Panc1 (cell line): Measurements from ENCODE around the gene SYT9. TPM values are rescaled to one million over a fixed set of nuclear protein-coding genes. Genes with fewer than 3 reads are reported as not detected.

Experiments
- ATAC-seq: fragments of 200-7000 bp; cut with Tn5 transposase; 2 replicates; pipeline ENCODE4 v1.9.1; 2020; ENCODE audit warnings: mild to moderate bottlenecking, moderate library complexity
- BruUV-seq: library from RNA; stranded (reverse); fragments of 400-500 nt; replicated peaks from 2 replicates; lab custom pipeline; 2021; lab: Mats Ljungman, UMichigan
- CTCF ChIA-PET: fragments of 300-600 bp; sonication (Branson Sonifier 250); formaldehyde crosslinking; loops from one replicate; lab custom pipeline; 2022; ENCODE audit warnings: antibody characterized with exemption; lab: Charles Lee
- POLR2A ChIA-PET: fragments of 300-600 bp; sonication (Branson Sonifier 250); formaldehyde crosslinking; loops from one replicate; lab custom pipeline; 2022; ENCODE audit warnings: antibody characterized with exemption; lab: Charles Lee
- DNase-seq: peaks from one replicate; pipeline ENCODE4 v3.0.0-alpha.2; 2010; ENCODE audit warnings: low read depth, low spot score
- H3K27ac ChIP-seq: 2 replicates; pipeline ENCODE4 v1.5.1; 2011; ENCODE audit warnings: mild to moderate bottlenecking, low read length, inconsistent platforms
- H3K27me3 ChIP-seq: fragments of 200-500 bp; sonication (Bioruptor generic); 2 replicates; pipeline ENCODE4 v1.6.0; 2014; ENCODE audit warnings: low read length, inconsistent platforms; ENCODE audit not compliant: control insufficient read depth, insufficient read depth
- H3K36me3 ChIP-seq: fragments of 200-500 bp; sonication (Bioruptor generic); 2 replicates; pipeline ENCODE4 v1.5.1; 2014; ENCODE audit warnings: inconsistent platforms, mild to moderate bottlenecking, low read length, moderate library complexity; ENCODE audit not compliant: control insufficient read depth, insufficient read depth
- H3K4me1 ChIP-seq: 2 replicates; pipeline ENCODE4 v1.5.1; 2011; ENCODE audit warnings: inconsistent platforms, mild to moderate bottlenecking, low read length, moderate library complexity; ENCODE audit not compliant: control insufficient read depth, insufficient read depth
- H3K4me3 ChIP-seq, 2 experiments: 2 replicates each; pipeline ENCODE4 v1.5.1; 2011 to 2012; ENCODE audit warnings: low read depth in 2 of 2, low read length in 2 of 2, mild to moderate bottlenecking in 2 of 2, inconsistent platforms in 1 of 2, moderate library complexity in 1 of 2
- H3K9me3 ChIP-seq: fragments of 200-500 bp; sonication (Bioruptor generic); 2 replicates; pipeline ENCODE4 v1.5.1; 2014; ENCODE audit warnings: low read depth, mild to moderate bottlenecking, inconsistent platforms, low read length, moderate library complexity; ENCODE audit not compliant: control insufficient read depth, insufficient read depth
- POLR2AphosphoS5 ChIP-seq: IDR thresholded peaks from 2 replicates; pipeline ENCODE4 v1.6.1; 2012; ENCODE audit warnings: mild to moderate bottlenecking, low read depth, low read length, moderate library complexity
- SIN3A ChIP-seq: IDR thresholded peaks from 2 replicates; pipeline ENCODE4 v1.6.1; 2012; ENCODE audit warnings: low read depth, mild to moderate bottlenecking, low read length, moderate library complexity, borderline replicate concordance; ENCODE audit not compliant: insufficient read depth
- TCF7L2 ChIP-seq: IDR thresholded peaks from 2 replicates; pipeline ENCODE4 v1.6.1; 2011; ENCODE audit warnings: mild to moderate bottlenecking, low read depth, low read length, inconsistent platforms
- in situ Hi-C: cut with HindIII; loops from 2 replicates; pipeline ENCODE4 v1.10.0; 2016; ENCODE audit warnings: low sequenced_read_pairs, low pct_unique_long_range_greater_than_20kb
- intact Hi-C: fragments of 100-400 bp; cut with micrococcal nuclease; formaldehyde crosslinking; loops from one replicate; pipeline ENCODE4 v1.10.0; 2022; ENCODE audit not compliant: unreplicated experiment
- total RNA-seq: library from RNA; stranded (reverse); gene quantifications from one replicate; pipeline ENCODE4 v1.2.1, GENCODE V29; 2021; ENCODE audit not compliant: unreplicated experiment
- TF ChIP-seq, protein P1 (sequence below): fragments of 450-650 bp; IDR thresholded peaks from 2 replicates; pipeline ENCODE4 v1.5.1; 2017; ENCODE audit warnings: mild to moderate bottlenecking
- TF ChIP-seq, protein P2 (sequence below), 2 experiments: IDR thresholded peaks; 2 replicates each; pipeline ENCODE4 v1.6.1; 2011 to 2012; ENCODE audit warnings: low read depth in 2 of 2, control low read depth in 1 of 2, low read length in 1 of 2, mild to moderate bottlenecking in 1 of 2, moderate library complexity in 1 of 2; ENCODE audit not compliant: insufficient read depth in 1 of 2

The SYT9 gene
- total RNA-seq, 1 experiment from 2014 or later = 3.7 TPM

DNA sequence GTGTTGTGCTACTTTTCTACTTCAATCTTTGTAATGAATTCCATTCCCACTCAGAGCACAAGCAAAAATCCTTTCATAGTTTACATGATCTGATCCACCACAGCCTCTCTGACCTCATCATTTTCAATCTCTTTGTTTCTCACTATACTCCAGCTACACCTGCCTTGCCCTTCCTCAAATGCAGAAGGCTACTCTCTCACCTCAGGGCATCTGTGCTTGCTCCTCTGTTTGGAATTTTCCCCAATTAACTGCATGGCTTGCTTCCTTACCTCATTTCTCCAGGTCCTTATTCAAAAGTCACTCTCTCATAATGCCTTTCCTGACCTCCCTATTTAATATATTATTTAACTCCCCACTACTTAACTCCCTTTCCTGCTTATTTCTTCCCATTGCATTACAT is 133.0 kb downstream of the SYT9 start:
- TF ChIP-seq POLR2AphosphoS5 = no peak
- TF ChIP-seq SIN3A = no peak
- TF ChIP-seq, protein P1, sequence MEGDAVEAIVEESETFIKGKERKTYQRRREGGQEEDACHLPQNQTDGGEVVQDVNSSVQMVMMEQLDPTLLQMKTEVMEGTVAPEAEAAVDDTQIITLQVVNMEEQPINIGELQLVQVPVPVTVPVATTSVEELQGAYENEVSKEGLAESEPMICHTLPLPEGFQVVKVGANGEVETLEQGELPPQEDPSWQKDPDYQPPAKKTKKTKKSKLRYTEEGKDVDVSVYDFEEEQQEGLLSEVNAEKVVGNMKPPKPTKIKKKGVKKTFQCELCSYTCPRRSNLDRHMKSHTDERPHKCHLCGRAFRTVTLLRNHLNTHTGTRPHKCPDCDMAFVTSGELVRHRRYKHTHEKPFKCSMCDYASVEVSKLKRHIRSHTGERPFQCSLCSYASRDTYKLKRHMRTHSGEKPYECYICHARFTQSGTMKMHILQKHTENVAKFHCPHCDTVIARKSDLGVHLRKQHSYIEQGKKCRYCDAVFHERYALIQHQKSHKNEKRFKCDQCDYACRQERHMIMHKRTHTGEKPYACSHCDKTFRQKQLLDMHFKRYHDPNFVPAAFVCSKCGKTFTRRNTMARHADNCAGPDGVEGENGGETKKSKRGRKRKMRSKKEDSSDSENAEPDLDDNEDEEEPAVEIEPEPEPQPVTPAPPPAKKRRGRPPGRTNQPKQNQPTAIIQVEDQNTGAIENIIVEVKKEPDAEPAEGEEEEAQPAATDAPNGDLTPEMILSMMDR = no peak
- TF ChIP-seq, protein P2, sequence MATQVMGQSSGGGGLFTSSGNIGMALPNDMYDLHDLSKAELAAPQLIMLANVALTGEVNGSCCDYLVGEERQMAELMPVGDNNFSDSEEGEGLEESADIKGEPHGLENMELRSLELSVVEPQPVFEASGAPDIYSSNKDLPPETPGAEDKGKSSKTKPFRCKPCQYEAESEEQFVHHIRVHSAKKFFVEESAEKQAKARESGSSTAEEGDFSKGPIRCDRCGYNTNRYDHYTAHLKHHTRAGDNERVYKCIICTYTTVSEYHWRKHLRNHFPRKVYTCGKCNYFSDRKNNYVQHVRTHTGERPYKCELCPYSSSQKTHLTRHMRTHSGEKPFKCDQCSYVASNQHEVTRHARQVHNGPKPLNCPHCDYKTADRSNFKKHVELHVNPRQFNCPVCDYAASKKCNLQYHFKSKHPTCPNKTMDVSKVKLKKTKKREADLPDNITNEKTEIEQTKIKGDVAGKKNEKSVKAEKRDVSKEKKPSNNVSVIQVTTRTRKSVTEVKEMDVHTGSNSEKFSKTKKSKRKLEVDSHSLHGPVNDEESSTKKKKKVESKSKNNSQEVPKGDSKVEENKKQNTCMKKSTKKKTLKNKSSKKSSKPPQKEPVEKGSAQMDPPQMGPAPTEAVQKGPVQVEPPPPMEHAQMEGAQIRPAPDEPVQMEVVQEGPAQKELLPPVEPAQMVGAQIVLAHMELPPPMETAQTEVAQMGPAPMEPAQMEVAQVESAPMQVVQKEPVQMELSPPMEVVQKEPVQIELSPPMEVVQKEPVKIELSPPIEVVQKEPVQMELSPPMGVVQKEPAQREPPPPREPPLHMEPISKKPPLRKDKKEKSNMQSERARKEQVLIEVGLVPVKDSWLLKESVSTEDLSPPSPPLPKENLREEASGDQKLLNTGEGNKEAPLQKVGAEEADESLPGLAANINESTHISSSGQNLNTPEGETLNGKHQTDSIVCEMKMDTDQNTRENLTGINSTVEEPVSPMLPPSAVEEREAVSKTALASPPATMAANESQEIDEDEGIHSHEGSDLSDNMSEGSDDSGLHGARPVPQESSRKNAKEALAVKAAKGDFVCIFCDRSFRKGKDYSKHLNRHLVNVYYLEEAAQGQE (IDR thresholded peaks at IDR 0.05; ENCODE audit: insufficient read depth in 1 of 2, low read depth in 2 of 2, low read length in 1 of 2) = no peak
- TF ChIP-seq TCF7L2 = no peak
- H3K27me3 ChIP-seq = no peaks in the 10 kb centered on the region
- CTCF ChIA-PET = no interaction called here
- no peak overlapping the region for H3K27ac ChIP-seq
- POLR2A ChIA-PET = no interaction called here
- intact Hi-C loops (no loop called here), in situ Hi-C loops (no loop called here)
- BruUV-seq = no TSS peak
- no peaks in the 10 kb centered on the region for H3K9me3 ChIP-seq
- H3K4me1 ChIP-seq = no peaks in the 10 kb centered on the region
- no peaks in the 10 kb centered on the region for H3K36me3 ChIP-seq
- no peak overlapping the region for H3K4me3 ChIP-seq
- DNase-seq (no peak), ATAC-seq (no peak)

DNA sequence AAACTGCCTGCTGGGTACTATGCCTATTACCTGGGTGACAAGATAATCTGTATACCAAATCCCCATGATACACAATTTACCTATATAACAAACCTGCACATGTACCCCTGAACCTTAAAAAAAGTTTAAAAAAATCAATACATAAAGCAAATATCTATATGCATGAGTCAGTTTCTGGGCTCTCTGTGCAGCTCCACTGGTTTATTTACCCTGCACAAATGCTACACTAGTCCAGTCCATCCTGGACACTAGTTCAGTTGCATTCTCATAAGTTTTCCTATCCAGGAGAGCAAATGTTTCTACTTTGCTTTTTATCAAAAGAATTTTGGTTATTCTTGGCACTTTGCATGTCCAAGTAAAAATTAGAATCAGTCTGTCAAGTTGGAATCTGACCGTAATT is 133.8 kb downstream of the SYT9 start:
- Histone ChIP-seq H3K27ac (no peak overlapping the region), H3K9me3 (no peaks in the 10 kb centered on the region), H3K4me1 (no peaks in the 10 kb centered on the region), H3K27me3 (no peaks in the 10 kb centered on the region), H3K4me3 (no peak overlapping the region), H3K36me3 (no peaks in the 10 kb centered on the region)
- ATAC-seq = no peak
- ChIA-PET POLR2A (no interaction called here), CTCF (no interaction called here)
- intact Hi-C loops = no loop called here
- no peak for DNase-seq
- TF ChIP-seq POLR2AphosphoS5 = no peak
- TF ChIP-seq, protein P1 = no peak
- no peak for TF ChIP-seq TCF7L2
- no peak for TF ChIP-seq SIN3A
- TF ChIP-seq, protein P2 (IDR thresholded peaks at IDR 0.05; ENCODE audit: insufficient read depth in 1 of 2, low read depth in 2 of 2, low read length in 1 of 2) = no peak
- in situ Hi-C loops = no loop called here
- BruUV-seq = no TSS peak
